SH-SY5Y (cell line): ENCODE measurements around the gene PIK3CD.

Source experiments
- GATA2 ChIP-seq: IDR thresholded peaks from 2 replicates; pipeline ENCODE4 v1.6.1; 2011; ENCODE audit warnings: mild to moderate bottlenecking, low read depth, low read length
- GATA3 ChIP-seq: IDR thresholded peaks from 2 replicates; pipeline ENCODE4 v1.6.1; 2011; ENCODE audit warnings: low read depth, mild to moderate bottlenecking, low read length, moderate library complexity

Gene PIK3CD

GRCh38 chr1:9760824-9761223 lies 109.3 kb downstream of the PIK3CD start:
- TF ChIP-seq GATA2 (no peak), GATA3 (no peak)

GRCh38 chr1:9761855-9762254 lies 110.3 kb downstream of the PIK3CD start:
- TF ChIP-seq GATA2 (no peak), GATA3 (no peak)

GRCh38 chr1:9763914-9764313 lies 112.4 kb downstream of the PIK3CD start:
- no peak for TF ChIP-seq GATA2

- no peak for TF ChIP-seq GATA3
- TF ChIP-seq GATA2: no peak
Observed at GRCh38 chr1:9764550-9764949, 113.0 kb downstream of the PIK3CD start.

GRCh38 chr1:9766759-9767442 lies 115.4 kb downstream of the PIK3CD start:
- TF ChIP-seq GATA3 (no peak), GATA2 (no peak)

- TF ChIP-seq GATA3: no peak
- no peak for TF ChIP-seq GATA2
Observed at GRCh38 chr1:9767964-9768668, 116.6 kb downstream of the PIK3CD start.

GRCh38 chr1:9768983-9769382 lies 117.5 kb downstream of the PIK3CD start:
- TF ChIP-seq GATA3 (no peak), GATA2 (no peak)

GRCh38 chr1:9770298-9770697 lies 118.8 kb downstream of the PIK3CD start:
- TF ChIP-seq GATA3: no peak
- no peak for TF ChIP-seq GATA2

GRCh38 chr1:9774712-9775679 lies 123.5 kb downstream of the PIK3CD start:
- TF ChIP-seq GATA3 (no peak), GATA2 (no peak)

GRCh38 chr1:9776685-9777084 lies 125.2 kb downstream of the PIK3CD start:
- TF ChIP-seq GATA3: no peak
- TF ChIP-seq GATA2: no peak
